Psoas muscle (tissue), 8 donors: ENCODE results near the gene CFDP1. TPM values are rescaled to one million over a fixed set of nuclear protein-coding genes. Genes with fewer than 3 reads are reported as not detected.

Source experiments
- ATAC-seq, 4 donors: fragments of 200-7000 bp; cut with Tn5 transposase; one replicate each; pipeline ENCODE4 v1.9.1; 2020; ENCODE audit warnings: moderate library complexity in 3 of 4, mild to moderate bottlenecking in 2 of 4
- DNase-seq, 2 donors: peaks; one replicate each; pipeline ENCODE4 v3.0.0-alpha.2; 2020
- H3K27ac ChIP-seq: fragments of 200-600 bp; one replicate; pipeline ENCODE4 v1.8.0; 2022
- H3K27me3 ChIP-seq, 3 donors: fragments of 200-600 bp in 1 of 3; one replicate each; pipeline versions ENCODE4 v1.6.1 to v1.8.0; 2013 to 2022; ENCODE audit warnings: low read length in 2 of 3, mild to moderate bottlenecking in 2 of 3, moderate library complexity in 1 of 3; ENCODE audit not compliant: insufficient read depth in 3 of 3
- H3K36me3 ChIP-seq, 2 donors: fragments of 200-600 bp in 1 of 2; one replicate each; pipeline versions ENCODE4 v1.6.1 to v1.8.0; 2013 to 2022; ENCODE audit warnings: low read depth in 1 of 2, mild to moderate bottlenecking in 1 of 2, moderate library complexity in 1 of 2; ENCODE audit not compliant: insufficient read depth in 1 of 2
- H3K4me1 ChIP-seq: fragments of 200-600 bp; one replicate; pipeline ENCODE4 v1.8.0; 2022
- H3K4me3 ChIP-seq: fragments of 200-600 bp; one replicate; pipeline ENCODE4 v1.8.0; 2022; ENCODE audit warnings: mild to moderate bottlenecking
- H3K9me3 ChIP-seq: fragments of 200-600 bp; one replicate; pipeline ENCODE4 v1.8.0; 2022
- CTCF ChIP-seq: fragments of 200-600 bp; IDR thresholded peaks from one replicate; pipeline ENCODE4 v1.8.0; 2022; ENCODE audit warnings: antibody characterized with exemption
- WGBS, 3 donors: extraction: QIAGEN DNeasy Blood & Tissue Kit; methylation state at CpG; one replicate each; pipeline versions ENCODE4 v1.1.6 to v1.1.7; 2013; 5-methylcytosine and 5-hydroxymethylcytosine counted together
- intact Hi-C, 2 donors: fragments of 100-400 bp; cut with DNase I; formaldehyde crosslinking; loops; one replicate each; pipeline versions ENCODE4 v1.11.0 to v1.14.2; 2022
- polyA plus RNA-seq, 3 donors: library from polyadenylated mRNA; stranded (reverse); fragments of 200-250 nt; gene quantifications; one replicate each; pipeline ENCODE4 v1.2.3, GENCODE V29; 2013
- total RNA-seq, 4 donors: library from RNA; stranded (reverse); fragmentation: NEBNext Ultra II Directional in 2 of 4; extraction: Animal tissue kit (Norgen Biotek cat#: 25700) in 2 of 4; gene quantifications; one replicate each; pipeline versions ENCODE4 v1.2.1 to v1.2.4, GENCODE V29; 2021 to 2023
- donor health status: healthy with polysubstance abuse.
- donor health status: DM: no; HTN: no; CAD: no; lungs with moderate emphysema.
- donor health status: Bipolar disorder and iron deficiency.
- donor health status: healthy.
- donor health status: DM: yes; HTN: yes; CAD: no.
- donor health status: DM: no; HTN: no; CAD: no.
- donor health status: DM: no; HTN: no; CAD: no.
- donor health status: DM: yes; HTN: yes; CAD: no.

The CFDP1 gene
- total and polyA plus RNA-seq, 7 donors, result 16.6 to 78.2 (median 21.9) TPM

DNA sequence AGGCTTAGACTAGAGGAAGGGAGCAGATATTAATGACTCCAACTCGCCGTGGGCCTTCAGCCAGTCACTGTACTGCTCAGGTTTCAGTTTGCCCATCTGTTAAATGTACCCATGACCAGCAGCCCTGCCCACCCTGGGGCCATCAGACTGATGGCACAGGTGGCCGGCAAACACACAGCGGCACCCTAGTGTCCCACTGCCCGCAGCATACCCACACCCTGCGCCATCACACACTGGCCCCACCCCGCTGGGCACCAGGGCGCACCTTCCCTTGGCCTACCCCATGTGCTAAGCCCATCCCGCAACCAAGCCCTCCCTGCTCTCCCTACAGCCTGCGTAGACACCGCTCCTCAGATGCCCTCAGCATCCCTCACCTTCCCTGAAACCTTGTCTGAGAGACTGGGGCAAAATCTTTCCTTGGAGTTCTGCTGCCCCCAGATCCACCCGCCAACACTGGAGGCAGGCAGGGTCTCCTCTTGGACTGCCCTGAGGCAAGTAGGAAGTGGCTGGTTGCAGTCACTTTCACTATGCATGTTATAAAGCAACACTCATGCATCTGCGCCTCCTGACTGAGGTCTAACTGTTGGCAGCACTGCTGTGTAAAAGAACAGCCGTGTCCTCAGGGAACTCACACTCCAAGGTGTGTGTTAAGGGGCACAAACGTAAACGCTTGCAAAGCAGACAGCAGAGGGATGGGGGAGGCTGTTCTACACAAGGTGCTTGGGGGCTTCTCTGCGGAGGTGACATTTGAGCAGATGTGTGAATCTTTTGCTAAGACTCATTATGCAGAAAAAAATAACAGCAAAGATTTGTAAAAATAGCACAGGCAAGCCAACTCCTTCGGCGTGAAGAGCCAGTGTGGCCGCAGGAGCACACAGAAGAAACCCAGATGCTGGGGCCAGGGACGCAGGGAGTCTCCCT lies 175.2 kb downstream of the CFDP1 start:
- TF ChIP-seq CTCF, result no peak

GRCh38 chr16:75256696-75257343 lies 176.5 kb downstream of the CFDP1 start:
- intact Hi-C loops, result no loop called here
- H3K9me3 ChIP-seq, result no peaks in the 10 kb centered on the region
- no peak for ATAC-seq

More for the DNA sequence above, 175.2 kb downstream of the CFDP1 start:
- WGBS, 3 donors, result 68 to 75% (median 69%) methylated on average over 19 to 21 of the region's 21 CpGs
- DNase-seq, result peak; percentile 15 to 55
- H3K4me1 ChIP-seq, result peaks cover 93% of the 10 kb centered on the region
- no peak for ATAC-seq
- no peaks in the 10 kb centered on the region for H3K27me3 ChIP-seq
- H3K4me3 ChIP-seq, result peak overlapping the region; percentile 28
- intact Hi-C loops, result no loop called here
- H3K36me3 ChIP-seq, result peaks cover 0 to 7% of the 10 kb centered on the region in 2 donors
- no peaks in the 10 kb centered on the region for H3K9me3 ChIP-seq
- H3K27ac ChIP-seq, result peak overlapping the region; percentile 93

GRCh38 chr16:75256059-75256571 lies 177.2 kb downstream of the CFDP1 start:
- Histone ChIP-seq H3K36me3 (no peaks in the 10 kb centered on the region), H3K27ac (peak overlapping the region; percentile 93), H3K4me3 (peak overlapping the region; percentile 28), H3K27me3 (no peaks in the 10 kb centered on the region), H3K4me1 (peaks cover 88% of the 10 kb centered on the region), H3K9me3 (no peaks in the 10 kb centered on the region)
- intact Hi-C loops, result no loop called here
- 61 to 66% (median 64%) methylated on average over 12 of the region's 12 CpGs for WGBS, 3 donors
- DNase-seq, result peak; percentile 56 to 64
- no peak for TF ChIP-seq CTCF
- peak in 2 of 4 donors; percentile 37 to 41 for ATAC-seq

More at GRCh38 chr16:75256696-75257343, 176.5 kb downstream of the CFDP1 start:
- peak; percentile 48 to 59 for DNase-seq
- Histone ChIP-seq H3K4me1 (peaks cover 93% of the 10 kb centered on the region), H3K4me3 (peak overlapping the region; percentile 28), H3K36me3 (no peaks in the 10 kb centered on the region), H3K27ac (peak overlapping the region; percentile 93), H3K27me3 (no peaks in the 10 kb centered on the region)
- no peak for TF ChIP-seq CTCF
- 44 to 59% (median 55%) methylated on average over 8 to 14 of the region's 14 CpGs for whole genome bisulfite sequencing, 3 donors

DNA sequence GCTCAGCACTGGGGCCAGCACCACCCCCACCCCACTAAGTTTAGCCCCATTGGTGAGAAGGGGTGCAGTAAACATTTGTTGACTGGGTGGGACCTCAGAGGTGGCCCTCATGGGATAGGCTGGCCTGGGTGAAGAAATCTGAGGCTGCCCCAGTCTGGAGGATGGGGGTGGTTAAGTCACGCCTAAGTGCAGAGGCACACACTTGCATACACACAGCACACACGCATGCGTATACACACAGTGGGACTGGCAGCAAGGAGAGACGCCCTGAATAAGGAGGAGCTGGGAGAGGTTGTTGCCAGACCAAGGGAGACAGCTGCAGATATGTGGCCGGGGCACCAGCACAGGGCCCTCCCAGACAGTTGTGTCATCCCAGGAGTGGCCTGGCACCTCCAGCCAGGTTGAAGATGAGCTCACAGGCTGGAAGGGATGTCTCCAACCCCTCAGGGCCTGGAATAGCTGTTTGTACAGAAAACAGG lies 178.9 kb downstream of the CFDP1 start:
- H3K36me3 ChIP-seq, result no peaks in the 10 kb centered on the region
- peak overlapping the region; percentile 26 for H3K4me3 ChIP-seq
- WGBS, 3 donors, result 9 to 19% (median 15%) methylated on average over 5 of the region's 5 CpGs
- H3K9me3 ChIP-seq, result no peaks in the 10 kb centered on the region
- peaks cover 84% of the 10 kb centered on the region for H3K4me1 ChIP-seq
- no peak for TF ChIP-seq CTCF
- H3K27ac ChIP-seq, result peak overlapping the region; percentile 93
- DNase-seq, result peak; percentile 72 to 91
- intact Hi-C loops, result no loop called here
- ATAC-seq, result peak; percentile 76 to 80 (median 78)
- H3K27me3 ChIP-seq, result no peaks in the 10 kb centered on the region
